Measurements from ENCODE around the gene C3orf33.

Gene C3orf33

DNA sequence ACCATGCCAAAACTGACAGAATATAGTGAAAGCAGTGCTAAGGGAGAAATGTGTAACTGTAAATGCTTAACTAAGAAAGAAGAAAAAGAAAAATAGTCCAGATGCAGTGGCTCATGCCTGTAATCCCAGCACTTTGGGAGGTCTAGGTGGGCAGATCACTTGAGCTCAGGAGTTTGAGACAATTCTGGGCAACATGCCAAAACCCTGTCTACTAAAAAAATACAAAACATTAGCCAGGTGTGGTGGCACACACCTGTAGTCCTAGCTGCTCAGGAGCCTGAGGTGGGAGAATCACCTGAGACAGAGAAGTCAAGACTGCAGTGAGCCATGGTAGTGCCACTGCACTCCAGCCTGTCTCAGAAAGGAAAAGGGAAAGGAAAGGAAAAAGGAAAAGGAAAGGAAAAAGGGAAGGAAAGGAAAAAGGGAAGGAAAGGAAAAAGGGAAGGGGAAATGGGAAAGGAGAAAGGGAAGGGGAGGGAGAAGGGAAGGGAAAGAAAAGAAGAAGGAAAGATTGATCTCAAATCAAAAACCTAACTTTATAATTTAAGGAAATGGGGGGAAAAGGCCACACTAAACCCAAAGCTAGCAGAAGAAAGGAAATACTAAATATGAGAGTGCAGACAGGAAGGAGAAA, 20.3 kb downstream of the C3orf33 start:
- DNase-seq (ENCODE audit: low read depth, low spot score) = no peak

DNA sequence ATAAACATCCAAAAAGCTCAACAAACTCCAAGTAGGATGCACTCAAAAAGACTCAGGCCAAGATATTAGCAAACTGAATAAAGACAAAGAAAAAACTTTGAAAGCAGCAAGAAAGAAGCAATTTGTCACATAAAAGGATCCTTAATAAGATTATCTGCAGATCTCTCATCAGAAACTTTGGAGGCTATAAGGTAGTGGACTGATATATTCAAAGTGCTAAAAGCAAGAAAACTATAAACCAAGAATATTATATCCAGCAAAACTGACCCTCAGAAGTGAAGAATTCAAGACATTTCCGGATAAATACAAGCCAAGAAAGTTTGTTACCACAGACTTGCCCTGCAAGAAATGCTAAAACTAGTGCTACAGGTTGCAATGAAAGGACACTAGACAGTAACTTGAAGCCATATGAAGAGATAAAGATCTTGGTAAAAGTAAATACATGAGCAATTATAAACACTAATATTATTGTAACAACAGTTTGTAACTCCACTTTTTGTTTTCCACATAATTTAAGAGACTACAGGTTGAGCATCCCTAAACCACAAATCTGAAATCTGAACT, 23.6 kb downstream of the C3orf33 start:
- no peak for DNase-seq (ENCODE audit: low read depth, low spot score)

DNA sequence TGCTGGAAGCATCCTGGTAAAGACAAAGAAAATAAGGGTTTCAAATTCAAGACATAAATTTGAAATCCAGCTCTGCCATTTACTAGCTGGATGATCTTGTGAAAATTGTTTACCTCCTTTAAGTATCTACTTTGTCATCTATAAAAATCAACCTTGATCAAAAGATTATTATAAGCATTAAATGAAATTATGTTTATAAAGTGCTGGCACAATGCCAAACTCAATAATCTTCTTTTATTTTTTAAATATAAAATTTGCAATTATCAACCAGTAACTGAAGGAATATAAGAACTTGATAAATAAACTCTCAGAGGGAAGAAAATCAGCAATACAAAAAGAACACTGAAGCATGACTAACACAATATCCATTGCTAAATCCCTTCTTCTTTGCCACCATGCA, 25.8 kb downstream of the C3orf33 start:
- DNase-seq (ENCODE audit: low read depth, low spot score) = no peak

DNA sequence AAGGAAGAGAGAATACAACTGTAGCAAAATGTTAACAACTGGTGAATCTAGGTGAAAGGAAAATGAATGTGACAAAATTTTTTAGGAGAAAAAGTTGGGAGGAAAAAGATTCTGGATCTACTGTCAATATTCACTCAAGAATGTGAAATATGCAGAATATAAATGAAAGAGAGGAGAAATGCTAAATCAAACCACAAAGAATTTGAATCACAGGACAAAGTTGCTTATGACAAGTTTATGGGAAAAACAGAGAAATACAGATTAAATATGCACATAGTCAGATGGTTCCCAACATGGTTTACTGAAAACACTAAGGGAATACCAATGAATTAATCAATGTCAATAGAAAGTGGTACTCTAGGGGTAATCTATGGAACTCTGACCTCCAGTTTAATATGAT, 27.6 kb downstream of the C3orf33 start:
- DNase-seq (ENCODE audit: low read depth, low spot score) = no peak

DNA sequence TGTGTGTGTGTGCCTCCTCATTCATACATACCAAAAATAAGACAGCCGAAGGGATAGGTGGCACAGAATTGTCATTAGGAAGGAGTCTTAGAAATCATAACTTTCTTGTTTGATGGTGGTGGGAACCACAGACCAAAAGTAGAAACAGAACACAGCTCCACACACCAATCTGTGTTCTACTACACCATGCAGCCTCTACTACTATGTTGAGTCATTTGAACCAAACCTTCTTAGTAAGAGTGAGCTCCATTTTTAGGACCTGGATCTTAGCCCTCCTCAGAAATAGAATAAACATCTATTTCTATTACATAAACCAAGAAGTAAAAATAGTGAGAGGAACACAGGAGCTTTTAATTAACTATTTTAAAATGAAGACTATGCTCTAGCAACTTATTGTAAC, 33.3 kb downstream of the C3orf33 start:
- DNase-seq (ENCODE audit: low read depth, low spot score) = no peak

DNA sequence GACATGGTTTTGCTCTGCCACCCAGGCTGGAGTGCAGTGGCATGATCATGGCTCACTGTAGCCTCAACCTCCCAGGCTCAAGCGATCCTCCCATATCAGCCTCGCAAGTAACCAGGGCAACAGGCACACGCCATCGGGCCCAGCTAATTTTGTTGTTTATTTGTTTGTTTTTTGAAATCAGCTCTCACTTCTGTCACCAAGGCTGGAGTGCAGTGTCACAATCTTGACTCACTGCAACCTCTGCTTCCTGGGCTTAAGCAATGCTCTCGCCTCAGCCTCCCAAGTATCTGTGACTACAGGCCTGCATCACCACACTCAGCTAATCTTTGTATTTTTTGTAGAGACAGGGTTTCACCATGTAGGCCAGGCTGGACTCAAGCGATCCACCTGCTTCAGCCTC, 35.0 kb downstream of the C3orf33 start:
- DNase-seq (ENCODE audit: low read depth, low spot score) = no peak

DNA sequence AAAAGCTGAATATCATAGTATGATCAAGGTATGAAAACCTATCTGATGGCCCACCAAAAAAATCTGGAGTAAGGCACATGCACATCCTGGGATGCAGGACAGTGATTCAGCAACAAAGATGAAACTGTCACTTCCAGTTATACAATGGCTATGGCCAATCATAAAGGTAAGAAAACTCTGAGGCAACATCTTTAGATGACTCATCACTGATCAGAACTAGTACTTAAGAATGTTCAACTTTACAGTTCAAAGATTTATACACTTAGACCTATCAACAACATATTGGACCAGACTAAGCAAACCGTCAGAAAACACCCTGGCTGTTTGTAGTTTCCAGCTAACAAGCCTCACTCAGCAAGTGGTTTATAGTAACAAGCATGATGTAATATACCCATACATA, 39.9 kb downstream of the C3orf33 start:
- no peak for DNase-seq (ENCODE audit: low read depth, low spot score)

DNA sequence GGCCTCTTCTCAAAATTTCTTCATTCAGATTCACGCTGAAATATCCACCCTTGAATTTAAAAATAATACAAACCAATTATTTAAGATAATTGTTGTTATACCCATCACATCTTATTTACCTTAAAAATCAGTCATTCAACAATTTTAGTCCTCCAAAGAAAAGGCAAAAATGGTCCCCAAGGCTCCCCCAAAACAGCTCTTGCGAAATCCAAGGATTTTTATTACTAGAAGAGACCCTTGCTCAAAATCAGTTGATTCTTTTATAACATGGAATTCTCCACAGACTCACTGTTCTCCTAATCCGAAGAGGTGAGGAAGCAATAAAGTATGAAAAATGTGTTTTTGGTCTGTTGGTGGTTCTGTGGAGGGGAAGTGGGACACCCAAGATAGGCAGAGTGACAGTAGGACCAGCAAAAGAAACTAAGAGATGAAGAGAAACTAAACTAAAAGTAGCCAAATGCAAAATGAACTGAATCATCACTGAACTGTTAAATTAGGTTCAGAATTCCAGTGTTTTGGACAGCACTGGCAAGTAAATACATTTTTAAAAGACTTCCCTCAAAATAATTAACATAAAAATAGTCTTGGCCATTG, 42.1 kb downstream of the C3orf33 start:
- no peak for DNase-seq (ENCODE audit: low read depth, low spot score)

DNA sequence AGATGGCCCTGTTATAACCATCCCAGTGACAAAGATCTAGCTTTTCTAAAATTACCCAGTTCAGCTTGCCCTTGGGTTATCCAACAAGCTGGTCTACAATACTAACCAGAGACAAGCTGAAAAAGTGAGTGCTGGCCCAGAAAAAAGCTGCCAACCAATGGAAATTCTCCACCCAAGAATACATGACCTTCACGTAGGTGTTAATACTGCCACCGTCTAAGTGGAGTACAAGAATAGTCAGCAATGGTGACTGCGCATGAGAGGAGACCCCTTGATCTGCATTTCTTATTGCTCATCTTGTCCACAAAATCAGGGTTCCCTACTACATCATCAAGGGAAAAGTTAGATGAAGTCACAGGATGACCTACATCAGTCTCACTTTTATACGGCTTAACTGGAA, 45.4 kb downstream of the C3orf33 start:
- no peak for DNase-seq (ENCODE audit: low read depth, low spot score)

DNA sequence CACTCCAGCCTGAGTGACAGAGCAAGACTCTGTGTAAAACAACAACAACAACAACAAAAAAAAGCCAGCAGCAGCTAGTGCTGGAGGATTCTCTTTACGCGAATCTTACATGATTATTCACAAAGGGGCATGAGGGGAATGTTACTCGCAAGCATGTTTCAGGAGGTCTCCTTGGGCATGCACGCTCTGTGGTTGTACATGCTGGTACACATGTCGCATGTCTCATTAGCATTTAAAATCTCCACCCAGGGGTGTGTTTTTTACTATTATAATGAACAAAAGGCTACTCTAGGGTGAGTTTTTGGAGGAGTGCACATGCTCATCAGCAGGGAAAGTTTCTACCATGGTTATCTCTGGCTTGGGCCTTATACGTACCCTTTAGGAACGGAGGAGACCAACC, 48.5 kb downstream of the C3orf33 start:
- no peak for DNase-seq (ENCODE audit: low read depth, low spot score)

DNA sequence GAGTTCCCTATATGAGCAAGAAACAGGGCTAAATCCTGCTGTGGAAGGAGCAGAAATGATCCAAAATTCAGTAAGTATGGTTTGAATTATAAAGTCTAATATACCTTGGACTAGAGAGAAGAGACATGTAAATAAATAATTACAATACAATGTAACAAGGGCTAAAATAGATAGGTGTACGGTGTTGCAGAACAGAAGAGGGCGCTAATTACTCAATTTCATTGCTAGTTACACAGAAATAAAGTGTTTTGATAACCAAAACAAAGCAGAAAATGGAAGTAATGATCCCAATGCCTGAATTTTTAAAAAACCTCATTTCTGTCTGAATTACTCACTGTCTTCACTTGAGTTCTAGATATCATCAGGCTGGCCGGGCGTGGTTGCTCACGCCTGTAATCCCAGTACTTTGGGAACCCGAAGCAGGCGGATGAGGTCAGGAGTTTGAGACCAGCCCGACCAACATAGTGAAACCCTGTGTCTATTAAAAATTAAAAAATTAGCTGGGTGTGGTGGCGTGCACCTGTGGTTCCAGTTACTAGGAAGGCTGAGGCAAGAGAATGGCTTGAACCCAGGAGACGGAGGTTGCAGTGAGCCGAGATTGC, 52.9 kb downstream of the C3orf33 start:
- DNase-seq (ENCODE audit: low read depth, low spot score) = no peak

DNA sequence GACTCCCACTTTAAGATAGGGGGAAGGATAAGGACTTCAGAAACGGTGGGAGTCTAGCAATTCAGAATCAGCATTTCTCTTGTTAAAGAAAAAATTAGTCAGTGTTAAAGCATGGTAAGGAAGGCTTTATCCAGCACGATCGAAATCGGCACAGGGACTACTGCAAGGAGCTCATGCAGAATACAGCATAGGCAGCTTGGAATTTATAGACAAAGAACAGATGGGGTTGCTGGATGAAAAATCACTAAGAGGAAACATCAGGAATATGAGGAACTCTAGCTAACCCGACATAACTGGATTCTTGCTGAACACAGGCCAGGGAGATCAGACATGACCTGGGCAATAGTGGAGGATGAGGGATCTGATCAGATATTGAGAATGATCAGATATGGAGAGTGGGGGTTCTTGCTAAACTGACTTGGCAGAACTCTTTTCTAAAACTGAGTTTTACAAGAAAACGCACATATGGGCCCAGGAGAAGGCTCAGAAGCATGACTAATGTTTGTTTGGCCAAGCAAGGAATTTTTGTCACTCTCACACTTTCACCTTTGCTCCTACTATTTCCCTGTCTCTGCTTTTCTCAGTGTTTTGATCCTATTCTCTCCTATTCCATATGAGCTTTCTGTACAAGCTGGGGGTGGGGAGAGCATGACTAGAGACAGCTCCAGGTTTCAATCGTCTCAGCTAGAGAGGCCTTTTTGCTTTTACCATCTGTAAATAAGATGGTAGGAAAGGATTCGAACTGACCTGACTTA, 57.3 kb downstream of the C3orf33 start:
- no peak for DNase-seq (ENCODE audit: low read depth, low spot score)

DNA sequence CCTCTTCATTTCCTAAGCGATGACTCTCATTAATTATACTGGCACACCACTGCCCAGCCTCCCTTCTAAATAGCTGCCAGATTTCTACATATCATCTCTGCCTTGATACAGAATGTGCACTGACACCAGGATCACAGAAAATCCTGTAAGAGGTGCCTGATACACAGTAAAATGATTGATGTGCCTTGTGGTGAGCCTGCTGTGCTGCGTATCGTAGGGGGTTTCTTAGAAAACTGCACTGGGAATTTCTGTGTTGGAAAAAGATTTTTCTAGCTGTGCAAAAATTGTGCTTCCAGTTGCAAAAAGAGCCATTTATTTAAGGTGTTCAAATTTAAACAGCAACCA, 58.2 kb downstream of the C3orf33 start:
- no peak for DNase-seq (ENCODE audit: low read depth, low spot score)

DNA sequence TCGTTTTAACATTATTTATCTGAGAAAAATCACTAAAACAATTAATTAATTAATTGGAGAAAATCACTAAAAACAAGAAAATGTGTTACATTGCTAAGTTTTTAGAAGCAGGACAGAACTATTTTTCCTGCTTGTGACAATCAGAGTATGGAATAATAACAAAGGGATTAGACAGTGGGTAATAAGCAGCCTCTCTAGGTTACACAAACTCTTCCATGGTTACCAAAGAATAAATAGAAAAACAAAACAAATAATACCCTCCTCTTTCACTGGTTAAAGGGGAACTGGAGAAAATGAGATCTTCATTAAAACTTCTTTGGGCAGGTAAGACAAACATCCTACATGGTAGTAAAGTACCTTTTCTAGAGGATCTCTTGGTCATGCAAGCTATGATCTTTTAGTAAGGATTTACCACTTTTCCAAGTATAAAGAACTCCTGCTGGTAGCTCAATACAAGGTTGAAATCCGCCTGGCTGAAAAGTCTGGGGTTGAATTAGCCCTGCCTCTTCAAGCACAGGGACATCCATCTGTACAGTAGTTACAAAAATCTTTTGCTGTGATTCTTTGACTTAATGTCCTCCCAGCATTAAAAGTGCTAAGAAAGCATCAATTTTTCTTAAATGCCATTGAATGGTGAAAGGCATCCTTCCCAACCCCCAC, 58.7 kb downstream of the C3orf33 start:
- DNase-seq (ENCODE audit: low read depth, low spot score) = no peak

DNA sequence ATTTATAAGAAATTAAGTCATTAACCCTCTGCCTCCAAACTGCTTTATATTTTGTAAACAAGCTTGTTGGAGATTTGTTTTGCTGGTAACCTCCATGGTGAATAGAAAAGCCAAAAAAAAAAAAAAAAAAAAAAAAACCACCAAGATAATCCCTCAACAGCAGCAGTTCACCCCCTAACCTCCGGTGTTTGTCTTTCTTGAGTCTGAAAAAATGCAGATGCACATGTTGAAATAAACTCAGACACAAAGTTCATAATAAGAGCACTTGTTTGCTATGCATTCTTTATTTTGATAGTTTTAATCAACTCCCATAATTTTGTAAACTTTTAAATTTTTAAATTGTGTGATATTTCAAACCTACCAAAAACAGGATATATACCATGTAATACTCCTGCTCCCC, 59.4 kb downstream of the C3orf33 start:
- DNase-seq (ENCODE audit: low read depth, low spot score) = no peak

DNA sequence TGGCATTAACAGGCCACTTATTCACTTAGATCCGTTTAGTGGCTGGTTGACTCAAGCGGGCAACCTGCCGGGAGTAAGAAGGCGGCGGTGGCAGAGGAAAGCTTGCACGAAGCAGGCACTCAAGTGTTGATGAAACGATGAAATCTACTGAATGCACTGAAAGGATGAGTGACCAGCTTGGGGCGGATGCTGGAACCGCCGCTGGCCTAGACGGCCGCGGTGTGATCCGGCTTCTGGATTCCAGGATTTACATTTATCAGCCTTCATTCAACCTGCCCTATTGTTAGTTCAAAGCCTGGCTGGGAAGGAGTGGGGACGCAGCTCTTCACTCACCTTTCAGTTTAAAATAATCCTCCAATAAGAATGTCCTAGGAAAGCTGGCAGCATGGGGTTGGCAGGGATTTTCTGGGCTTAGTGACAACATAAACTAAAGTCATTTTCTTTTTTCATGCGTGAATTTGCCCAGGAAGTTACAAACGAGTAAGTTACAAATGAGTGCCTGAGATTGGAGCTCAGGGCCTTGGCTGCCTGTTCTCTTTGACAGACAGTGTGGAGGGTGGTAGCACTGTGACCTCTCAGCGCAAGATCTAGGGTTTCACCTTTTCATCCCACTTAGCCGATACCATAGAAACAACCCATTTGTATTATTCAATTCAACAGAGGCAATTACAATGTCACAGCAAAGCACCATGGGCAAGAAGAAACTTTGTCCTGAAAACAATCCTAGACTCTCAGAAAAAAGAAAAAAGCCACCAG, 60.1 kb downstream of the C3orf33 start:
- no peak for DNase-seq (ENCODE audit: low read depth, low spot score)

DNA sequence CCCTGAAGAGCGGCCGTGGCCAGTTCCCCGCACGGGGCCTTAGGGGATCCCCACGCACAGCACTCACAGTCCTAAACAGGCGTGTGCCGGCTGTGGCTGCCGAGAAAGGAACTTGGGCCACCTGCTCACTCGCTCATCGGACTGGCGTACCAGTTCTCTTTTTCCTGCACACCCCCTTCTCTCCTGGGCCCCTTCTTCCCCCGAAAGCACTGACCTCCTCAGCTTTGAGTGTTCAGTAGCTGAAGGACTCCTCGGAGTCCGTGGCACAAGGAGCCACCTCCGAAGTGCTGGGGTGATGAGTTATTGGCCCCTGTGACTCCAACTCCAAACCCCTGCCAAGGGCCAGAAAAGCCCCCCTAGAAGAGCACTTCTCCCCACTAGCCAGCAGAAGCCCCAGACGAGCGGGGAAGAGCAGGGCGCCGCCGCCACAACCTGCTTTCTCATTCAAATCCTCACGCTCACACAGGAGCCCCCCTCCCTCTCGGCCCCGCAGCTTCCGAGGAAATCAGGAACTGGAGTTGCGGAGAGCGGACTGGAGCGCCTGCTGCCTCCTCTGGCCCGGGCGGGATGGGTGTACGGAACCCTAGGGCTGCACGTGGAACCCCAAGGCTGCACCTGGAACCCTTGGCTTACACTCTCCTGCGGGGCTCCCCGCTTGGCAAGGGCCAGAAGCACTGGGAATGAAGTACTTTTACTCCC, 61.3 kb downstream of the C3orf33 start, which contains the start of gene PLCH1:
Gene PLCH1, minus strand, starts transcription at position 446 of the 699 bp plus-strand sequence. CDS start 40,847 bp downstream, outside the sequence.
- no peak for DNase-seq (ENCODE audit: low read depth, low spot score)

DNA sequence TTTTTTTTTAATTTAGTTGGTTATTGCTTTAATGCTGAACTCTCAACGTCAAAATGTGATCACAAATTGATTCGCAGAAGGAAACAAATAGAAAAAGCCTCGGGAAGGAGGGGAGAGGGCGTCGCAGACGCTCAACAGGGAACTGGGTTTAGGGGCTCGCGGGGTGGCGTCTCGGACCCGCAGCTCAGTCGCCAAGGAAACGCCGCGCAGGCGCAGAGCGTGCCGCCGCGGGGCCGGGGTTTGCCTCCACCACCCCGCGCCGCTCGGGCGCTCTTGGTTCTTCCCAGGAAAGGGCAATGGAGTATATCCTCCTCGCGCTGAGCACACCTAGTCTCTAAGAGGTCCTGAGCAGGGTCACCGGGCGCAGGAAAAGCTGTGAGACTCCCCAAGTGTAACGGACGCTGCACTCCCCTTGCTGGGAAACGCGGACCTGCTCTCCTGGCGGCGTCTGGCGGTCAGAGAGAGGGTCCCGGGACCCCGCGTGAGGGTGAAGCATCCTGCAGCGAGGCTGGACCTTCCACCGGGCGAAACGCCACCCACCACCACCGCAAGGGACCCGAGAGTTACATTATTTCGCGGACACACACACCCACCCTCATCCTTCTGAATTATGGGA, 62.0 kb downstream of the C3orf33 start:
- DNase-seq (ENCODE audit: low read depth, low spot score) = no peak

DNA sequence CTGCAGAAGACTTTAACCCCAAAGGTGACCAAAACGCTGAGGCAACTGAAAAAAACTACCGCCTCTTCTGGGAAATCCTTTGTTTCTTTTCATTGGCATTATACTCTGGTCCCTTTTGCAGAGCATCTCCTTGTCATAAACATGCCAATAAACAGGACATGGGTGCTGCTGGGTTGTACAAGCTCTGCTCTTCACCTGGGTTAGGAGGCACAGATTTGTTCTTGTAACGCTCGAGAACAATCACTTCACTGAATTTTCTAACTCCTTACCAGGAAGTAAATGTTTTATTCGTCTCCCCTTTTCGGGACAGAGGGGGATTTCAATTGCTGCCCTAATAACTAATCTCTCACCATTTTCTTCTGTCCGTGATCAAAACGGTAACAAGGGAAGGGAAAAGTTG, 62.5 kb downstream of the C3orf33 start:
- DNase-seq (ENCODE audit: low read depth, low spot score) = no peak

DNA sequence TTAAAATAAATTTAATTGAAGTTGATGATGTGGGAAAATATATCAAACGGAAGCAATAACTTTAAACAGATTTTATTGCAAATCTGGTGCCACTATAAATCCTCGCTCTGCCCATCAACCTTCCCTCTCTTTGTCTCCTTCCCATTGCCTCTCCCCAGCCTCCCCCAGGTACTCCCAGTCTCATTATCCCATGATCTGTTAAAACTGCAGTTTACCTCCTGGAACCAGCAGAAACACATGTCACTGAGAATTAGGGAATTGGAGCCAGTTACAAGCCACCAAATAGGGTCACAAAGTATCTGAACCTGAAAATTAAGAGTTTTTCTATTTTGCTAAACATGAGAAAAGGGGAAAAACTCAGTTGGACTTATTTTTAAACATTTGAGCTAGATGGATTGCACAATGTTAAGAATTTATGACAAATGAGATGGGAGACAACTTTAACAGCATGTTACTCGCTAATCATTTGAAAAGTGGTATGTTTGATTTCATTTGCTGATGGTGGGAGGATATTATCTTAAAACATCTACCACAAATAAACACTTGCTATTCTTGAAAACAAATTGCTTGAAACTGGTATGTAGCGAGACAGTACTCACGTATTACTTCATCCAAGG, 63.6 kb downstream of the C3orf33 start:
- no peak for DNase-seq (ENCODE audit: low read depth, low spot score)
